ENCODE results near the gene COMMD3.

DNA sequence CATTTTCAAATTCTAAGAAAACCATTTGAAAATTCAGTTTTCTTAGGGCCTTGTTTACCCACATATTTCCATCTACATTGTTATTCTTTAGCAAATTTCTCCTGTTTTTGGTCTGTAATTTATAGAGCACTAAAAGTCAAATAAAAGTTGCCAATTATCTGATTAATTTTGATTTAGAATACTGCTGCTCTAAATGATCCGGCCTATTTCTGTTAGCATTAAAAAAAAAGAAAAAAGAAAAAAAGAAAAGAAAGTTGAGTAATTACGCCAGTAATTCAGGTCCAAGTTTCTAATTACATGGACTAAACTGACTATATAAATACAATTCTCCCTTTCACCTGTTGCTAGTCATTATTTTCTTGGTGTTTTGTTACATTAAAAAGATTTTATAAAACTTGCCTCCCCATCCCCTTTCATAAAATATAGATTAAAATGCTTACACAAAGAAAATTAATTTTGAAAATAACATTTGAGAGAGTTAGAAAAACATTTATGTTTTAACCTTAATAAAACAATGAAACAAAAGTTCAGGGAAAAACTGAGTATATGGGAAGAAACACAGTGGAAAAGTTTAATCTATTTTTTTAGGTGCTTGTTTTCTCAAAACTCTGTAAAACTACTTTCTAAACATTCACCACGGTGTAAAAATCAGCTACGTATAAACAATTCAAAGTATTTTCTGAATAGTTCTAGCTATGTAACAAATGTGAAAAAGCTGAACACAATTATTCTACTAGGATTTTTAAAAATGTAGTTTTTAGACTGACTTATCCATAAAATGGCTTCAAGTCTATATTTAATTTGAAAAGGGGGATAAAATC is 6.8 kb upstream of the COMMD3 start:
- TF ChIP-seq, protein P1, sequence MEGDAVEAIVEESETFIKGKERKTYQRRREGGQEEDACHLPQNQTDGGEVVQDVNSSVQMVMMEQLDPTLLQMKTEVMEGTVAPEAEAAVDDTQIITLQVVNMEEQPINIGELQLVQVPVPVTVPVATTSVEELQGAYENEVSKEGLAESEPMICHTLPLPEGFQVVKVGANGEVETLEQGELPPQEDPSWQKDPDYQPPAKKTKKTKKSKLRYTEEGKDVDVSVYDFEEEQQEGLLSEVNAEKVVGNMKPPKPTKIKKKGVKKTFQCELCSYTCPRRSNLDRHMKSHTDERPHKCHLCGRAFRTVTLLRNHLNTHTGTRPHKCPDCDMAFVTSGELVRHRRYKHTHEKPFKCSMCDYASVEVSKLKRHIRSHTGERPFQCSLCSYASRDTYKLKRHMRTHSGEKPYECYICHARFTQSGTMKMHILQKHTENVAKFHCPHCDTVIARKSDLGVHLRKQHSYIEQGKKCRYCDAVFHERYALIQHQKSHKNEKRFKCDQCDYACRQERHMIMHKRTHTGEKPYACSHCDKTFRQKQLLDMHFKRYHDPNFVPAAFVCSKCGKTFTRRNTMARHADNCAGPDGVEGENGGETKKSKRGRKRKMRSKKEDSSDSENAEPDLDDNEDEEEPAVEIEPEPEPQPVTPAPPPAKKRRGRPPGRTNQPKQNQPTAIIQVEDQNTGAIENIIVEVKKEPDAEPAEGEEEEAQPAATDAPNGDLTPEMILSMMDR (IDR thresholded peaks at IDR 0.05) = no peak
- no peak for TF ChIP-seq POLR2A (IDR thresholded peaks at IDR 0.05)

All from right lobe of liver (tissue), 4 donors.